Measurements from ENCODE around the gene ACTG1. TPM values are rescaled to one million over a fixed set of nuclear protein-coding genes. Genes with fewer than 3 reads are reported as not detected.

Gene ACTG1
- total and polyA plus RNA-seq, 2 of the 13 experiments (the other 11 are each of a cell fraction or from before 2014, with no cell fraction given) = 973 to 1,138 TPM

- ChIA-PET CTCF (ENCODE audit: low intra/inter-chr PET ratio, low total read pairs) (no interaction called here), POLR2A (interaction anchor here (1.8 kb wide), 1 partner anchor 9 kb away, joined by 7 read pairs; the partner anchor contains the start of gene FAAP100)
- peaks cover 33 to 56% of the 10 kb centered on the region in 2 experiments for H3K36me3 ChIP-seq (replicated peaks in 1 of 2; ENCODE audit: control insufficient read depth in 1 of 2, insufficient read depth in 2 of 2, low read length in 2 of 2)
- H3K27me3 ChIP-seq (ENCODE audit: control insufficient read depth in 1 of 2, insufficient read depth in 2 of 2, low read length in 2 of 2) = no peaks in the 10 kb centered on the region
- no peak overlapping the region for H2AFZ ChIP-seq (ENCODE audit: low read length)
- DNase-seq (ENCODE audit: low spot score) = no peak
- in situ Hi-C loops (cut with HindIII; ENCODE audit: extremely low pct_ligation_motif_present, low pct_unique_long_range_greater_than_20kb) = no loop called here
- no peak for FAIRE-seq
- no peak for ATAC-seq
- H3K9me3 ChIP-seq (ENCODE audit: low read length) = no peaks in the 10 kb centered on the region
- H3K27ac ChIP-seq (ENCODE audit: extremely low read length, insufficient read depth, low read length) = no peak overlapping the region
- TF ChIP-seq ARID4A (CRISPR knock-in tag; IDR thresholded peaks at IDR 0.05; ENCODE audit: borderline replicate concordance) = no peak
- 0 out of 4 replicates have a peak, but pooled peaks of 1 of the 2 experiments have one; percentile 22 for TF ChIP-seq POLR2A (IDR thresholded peaks at IDR 0.05; ENCODE audit: insufficient read depth in 1 of 2, low read depth in 2 of 2, low read length in 2 of 2)
- 90% methylated on average over 13 of the region's 15 CpGs for WGBS (ENCODE audit: low lambda C conversion rate)
- intact Hi-C loops (cut with micrococcal nuclease; ENCODE audit: unreplicated experiment) = no loop called here
- H3K4me3 ChIP-seq (replicated peaks in 1 of 3; ENCODE audit: insufficient read depth in 1 of 3, low read depth in 2 of 3, low read length in 3 of 3) = no peak overlapping the region
- no peak overlapping the region for H3K4me2 ChIP-seq (ENCODE audit: low read depth, low read length)
- H3K4me1 ChIP-seq (ENCODE audit: insufficient read depth, low read length) = no peaks in the 10 kb centered on the region
- H3K9ac ChIP-seq (ENCODE audit: insufficient read depth, low read depth, low read length) = no peak overlapping the region
- no peaks in the 10 kb centered on the region for H4K20me1 ChIP-seq (ENCODE audit: insufficient read depth, low read length)
- no peaks in the 10 kb centered on the region for H3K79me2 ChIP-seq (ENCODE audit: insufficient read depth, low read length)
- BruUV-seq (replicated peaks) = no TSS peak
These were observed 30.1 kb upstream of the ACTG1 start for GRCh38 chr17:81542431-81543338.
